ENCODE measurements around the gene USHBP1.

The USHBP1 gene, protein sequence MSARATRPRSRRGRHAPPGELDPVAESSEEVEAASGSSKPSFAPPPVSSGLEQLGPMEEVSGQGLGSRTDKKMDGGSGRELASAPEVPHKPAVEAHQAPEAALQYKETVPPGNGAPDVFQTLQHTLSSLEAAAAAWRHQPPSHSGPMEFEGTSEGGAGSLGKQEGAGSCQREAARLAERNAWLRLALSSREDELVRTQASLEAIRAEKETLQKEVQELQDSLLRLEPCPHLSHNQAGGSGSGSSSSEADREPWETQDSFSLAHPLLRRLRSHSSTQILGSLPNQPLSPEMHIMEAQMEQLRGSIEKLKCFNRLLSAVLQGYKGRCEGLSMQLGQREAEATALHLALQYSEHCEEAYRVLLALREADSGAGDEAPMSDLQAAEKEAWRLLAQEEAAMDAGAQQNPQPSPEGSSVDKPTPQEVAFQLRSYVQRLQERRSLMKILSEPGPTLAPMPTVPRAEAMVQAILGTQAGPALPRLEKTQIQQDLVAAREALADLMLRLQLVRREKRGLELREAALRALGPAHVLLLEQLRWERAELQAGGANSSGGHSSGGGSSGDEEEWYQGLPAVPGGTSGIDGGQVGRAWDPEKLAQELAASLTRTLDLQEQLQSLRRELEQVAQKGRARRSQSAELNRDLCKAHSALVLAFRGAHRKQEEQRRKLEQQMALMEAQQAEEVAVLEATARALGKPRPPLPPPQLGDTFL

GRCh38 chr19:17264641-17264979 is at the start of gene USHBP1:
USHBP1 (minus strand) TSS chr19:17264745; CDS start chr19:17264299, 446 bp downstream.
- no peak for DNase-seq

GRCh38 chr19:17314007-17314593 is 49.6 kb upstream of the USHBP1 start:
- DNase-seq, result no peak

DNA sequence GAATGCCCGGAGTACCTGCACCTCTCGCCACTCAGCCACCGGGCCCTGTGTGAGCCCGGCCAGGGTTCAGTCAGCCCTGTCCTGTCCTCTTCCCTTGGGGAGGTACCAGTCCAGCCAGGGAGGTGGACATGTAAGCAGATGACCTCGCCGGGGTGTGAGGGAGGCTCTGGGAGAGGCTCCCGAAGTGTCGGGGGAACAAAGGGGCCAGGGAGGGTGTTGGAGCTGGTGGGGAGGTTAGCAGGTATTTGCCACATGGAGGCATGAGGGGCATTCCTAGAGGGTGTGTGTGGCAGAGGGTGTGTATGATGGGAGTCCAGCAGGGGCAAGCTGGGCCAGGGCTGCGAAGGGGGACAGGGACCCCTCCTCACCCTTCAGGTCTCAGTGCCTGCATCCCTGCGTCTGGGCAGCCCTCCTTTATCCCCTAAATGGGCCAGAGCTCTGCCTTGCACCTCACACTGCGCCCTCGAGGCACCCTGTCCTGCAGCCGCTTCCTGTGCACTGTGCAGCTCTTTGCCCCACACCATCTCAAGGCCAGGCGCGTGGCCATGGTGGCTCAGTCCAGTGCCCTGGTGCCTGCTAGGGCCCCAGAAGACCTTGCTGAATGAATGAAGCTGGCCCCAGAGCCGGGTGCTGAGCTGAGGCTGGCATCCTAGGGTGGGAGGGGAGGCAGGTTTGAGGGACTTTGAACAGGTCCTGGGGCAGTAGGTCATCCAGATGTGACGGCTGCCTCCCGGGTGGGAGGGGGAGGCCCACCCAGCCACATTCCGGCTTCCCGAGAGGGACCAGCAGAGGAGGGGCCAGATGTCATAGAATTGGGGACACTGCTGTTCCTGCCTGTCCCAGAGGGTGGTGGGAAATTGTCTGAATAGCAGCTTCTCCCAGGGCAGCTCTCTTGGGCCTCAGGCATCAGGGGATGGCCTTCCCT is 47.9 kb upstream of the USHBP1 start:
- DNase-seq, result no peak

GRCh38 chr19:17311455-17312188 is 47.1 kb upstream of the USHBP1 start:
- no peak for DNase-seq

DNA sequence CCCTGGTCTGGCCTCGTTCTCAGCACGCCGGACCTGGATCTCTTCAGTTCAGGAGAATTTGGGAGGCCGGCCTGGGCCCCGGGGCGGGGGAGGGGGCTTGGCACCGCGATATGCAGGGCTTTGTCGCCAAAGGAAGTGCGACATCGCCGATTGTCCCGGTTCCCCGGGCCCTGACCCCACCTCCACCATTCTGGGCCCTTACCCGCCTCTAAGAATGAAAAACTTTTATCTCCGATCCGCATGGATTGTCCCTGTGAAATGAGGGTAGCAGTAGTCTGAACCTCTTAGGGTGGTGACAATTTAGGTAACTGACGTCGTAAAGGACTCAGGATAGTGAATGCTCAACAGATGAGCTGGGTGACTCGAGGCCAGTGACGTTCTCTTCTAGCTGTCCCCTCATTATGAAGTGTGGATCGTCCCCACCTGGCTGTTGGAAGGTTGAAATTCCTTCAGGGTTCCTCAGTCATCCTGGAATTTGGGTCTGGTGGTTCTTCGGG is 45.5 kb upstream of the USHBP1 start:
- DNase-seq, result no peak

- DNase-seq, result peak; percentile 99
Observed at GRCh38 chr19:17309198-17309964, 44.8 kb upstream of the USHBP1 start, which contains the start of gene DDA1. DDA1 (plus strand) TSS chr19:17309563; CDS start chr19:17309655, 92 bp downstream.

- DNase-seq, result no peak
Observed at GRCh38 chr19:17307876-17308377, 43.4 kb upstream of the USHBP1 start.

DNA sequence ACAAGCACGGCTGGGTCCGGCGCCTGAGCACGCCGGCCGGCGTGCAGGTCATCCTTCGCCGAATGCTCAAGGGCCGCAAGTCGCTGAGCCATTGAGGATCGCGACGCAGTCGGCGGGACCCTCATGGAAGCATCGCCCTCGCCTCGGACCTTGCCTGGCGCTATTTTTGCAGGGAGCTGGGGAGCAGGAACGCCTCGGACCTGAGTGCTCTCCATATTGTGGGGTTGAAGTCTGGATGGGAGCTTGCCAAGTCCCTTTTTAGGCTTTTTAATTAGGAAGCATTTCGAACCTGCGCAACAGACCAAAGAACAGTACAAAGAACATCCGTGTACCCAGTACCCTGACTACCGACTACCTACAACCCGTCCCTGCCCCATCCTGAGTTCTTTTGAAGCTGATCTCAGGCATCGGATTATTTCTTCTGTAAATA is 41.8 kb upstream of the USHBP1 start:
- DNase-seq, result no peak

GRCh38 chr19:17305517-17306284 is 41.2 kb upstream of the USHBP1 start, which contains the start of gene MRPL34:
MRPL34 (plus strand) TSS chr19:17305872; CDS start chr19:17305893, 21 bp downstream.
- peak; percentile 99 for DNase-seq

GRCh38 chr19:17305216-17305516 is 40.6 kb upstream of the USHBP1 start:
- DNase-seq, result no peak

DNA sequence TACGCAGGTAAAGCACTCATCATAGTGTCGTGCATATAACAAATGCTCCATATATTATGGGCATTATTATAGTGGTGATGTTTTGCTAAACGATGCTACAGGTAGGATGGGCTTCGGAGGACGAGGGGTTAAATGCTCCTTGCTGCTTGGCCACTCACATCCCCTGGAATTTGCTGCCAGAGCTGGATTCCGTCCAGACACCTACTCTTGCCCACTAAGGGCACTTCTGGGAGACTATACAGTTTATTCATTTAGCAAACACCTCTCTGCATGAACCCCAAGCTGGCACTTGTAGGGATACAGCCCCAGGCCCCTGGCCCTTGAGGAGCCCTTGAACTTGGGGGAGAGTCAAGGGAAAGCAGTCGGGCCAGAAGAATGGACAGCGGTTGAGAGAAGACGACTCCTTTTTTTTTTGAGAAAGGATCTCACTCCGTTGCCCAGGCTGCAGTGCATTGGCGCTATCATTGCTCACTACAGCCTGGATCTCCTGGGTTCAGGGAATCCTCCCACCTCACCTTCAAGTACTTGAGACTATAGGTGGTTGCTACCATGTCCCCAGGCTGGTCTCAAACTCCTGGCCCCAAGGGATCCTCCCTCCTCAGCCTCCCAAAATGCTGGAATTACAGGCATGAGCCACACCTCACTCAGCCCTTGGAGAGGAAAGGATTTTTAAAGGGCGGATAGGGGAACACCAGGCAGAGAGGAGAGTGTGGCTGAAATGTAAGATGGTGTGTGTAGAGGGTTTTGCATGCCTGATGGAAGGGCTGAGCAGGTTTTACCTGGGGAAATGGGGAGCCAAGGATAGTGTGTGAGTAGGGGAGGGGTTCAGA is 40.1 kb upstream of the USHBP1 start:
- DNase-seq, result no peak

DNA sequence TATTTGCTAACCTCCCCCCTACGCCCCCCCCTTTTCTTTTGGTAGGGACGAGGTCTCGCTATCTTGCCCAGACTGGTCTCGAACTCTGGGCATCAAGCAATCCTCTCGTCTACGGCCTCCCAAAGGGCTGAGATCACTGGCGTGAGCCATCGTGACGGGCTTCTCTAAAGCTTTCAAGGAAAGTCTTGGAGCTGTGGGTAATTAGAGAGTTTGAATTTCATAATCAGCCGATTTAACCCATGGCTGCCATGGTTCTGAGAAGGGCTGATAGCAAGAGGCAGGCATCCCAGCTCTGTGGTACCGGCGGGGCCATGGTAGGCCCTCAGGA is 39.4 kb upstream of the USHBP1 start:
- no peak for DNase-seq

DNA sequence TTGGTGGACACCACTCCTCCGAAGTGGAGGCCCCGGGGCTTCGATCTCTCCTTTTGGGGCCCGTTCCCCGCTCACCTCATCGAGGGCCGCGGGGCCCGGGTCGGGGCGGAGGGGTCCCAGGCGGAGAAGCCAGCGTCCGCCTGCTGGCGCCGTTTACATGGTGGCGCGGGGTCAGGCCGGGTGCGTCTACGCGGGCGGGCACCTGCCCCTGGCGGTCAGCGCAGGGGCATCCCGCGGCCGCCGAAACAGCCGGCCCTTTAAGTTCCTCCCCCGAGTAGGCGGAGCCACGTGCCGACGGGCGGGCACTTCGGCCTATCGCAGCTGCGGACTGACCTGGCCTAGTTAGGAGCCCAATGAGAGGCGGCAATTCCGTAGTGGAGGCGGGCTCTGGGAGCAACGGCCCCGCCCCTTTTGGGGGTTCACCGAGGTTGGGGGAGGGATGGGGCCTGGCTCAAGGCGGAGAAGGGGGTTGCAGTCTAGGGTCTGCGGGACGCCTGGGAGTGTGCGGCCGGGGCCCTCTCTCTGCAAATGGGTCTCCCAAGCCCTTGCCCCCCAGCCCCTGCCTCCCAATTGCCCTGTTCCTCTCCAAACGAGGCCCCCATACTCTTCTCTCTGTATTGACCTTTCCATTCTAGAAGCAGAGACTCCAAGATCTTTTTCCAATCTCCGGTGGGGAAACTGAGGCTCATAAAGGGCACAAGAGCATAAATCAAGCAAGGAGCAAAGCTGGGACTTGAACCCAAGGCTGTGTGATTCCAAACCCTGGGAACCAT is 38.8 kb upstream of the USHBP1 start, which contains the start of gene ABHD8:
ABHD8 (minus strand) TSS at position 259 of the 773 bp plus-strand sequence. CDS start 1,809 bp downstream, outside the sequence.
- peak; percentile 93 for DNase-seq

DNA sequence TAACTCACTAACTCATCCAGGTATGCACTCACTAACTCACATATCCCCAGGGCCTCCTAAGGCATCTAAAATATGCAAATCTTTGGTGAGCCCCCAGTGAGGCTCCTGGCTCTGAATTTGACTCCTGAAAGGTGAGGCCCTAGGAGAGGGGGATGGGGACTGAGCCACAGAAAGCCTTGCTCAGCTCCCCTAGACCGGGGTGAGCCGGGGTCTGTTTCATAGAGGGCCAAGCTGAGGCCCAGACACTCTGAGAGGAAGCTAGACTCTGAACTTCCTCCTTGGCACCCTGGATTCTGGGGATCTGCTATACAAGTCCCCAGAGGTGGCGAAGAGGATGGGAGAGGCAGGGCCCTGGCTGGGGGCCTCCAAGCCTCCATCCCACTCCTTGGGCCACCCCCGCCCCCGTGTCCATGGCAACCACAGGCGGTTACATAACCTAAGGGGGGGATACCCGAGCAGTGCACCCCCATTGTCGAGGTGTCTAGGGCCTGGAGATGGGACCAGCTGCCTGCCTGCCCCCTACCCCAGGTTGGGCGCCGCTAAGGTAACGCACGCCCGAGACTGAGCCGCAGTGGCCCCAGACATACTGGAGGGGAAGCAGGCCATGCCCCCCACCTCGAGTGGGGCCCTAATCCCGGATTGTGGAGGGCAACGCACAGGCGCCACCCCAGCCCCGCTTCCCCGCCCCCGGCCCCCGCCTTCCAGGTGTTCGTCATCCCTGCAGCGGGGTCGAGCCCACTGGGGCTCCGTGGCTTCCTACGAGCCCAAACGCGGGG is 38.0 kb upstream of the USHBP1 start:
- DNase-seq, result no peak

- DNase-seq, result no peak
Observed at GRCh38 chr19:17300992-17301619, 36.6 kb upstream of the USHBP1 start.

GRCh38 chr19:17296976-17297375 is 32.4 kb upstream of the USHBP1 start:
- no peak for DNase-seq

GRCh38 chr19:17296273-17296672 is 31.7 kb upstream of the USHBP1 start:
- no peak for DNase-seq

All from DMS153 (cell line).